A549 (cell line): ENCODE results near the gene TLE1. TPM values are rescaled to one million over a fixed set of nuclear protein-coding genes. Genes with fewer than 3 reads are reported as not detected.

Experiments
- ATAC-seq, 2 experiments: fragments of 200-7000 bp in 1 of 2; fragments of >200 bp in 1 of 2; cut with Nextera tagmentation in 1 of 2; cut with Tn5 transposase in 1 of 2; 3 replicates each; pipeline versions ENCODE4 v1.8.0 to v1.9.1; 2018 to 2020; ENCODE audit warnings: mild to moderate bottlenecking in 1 of 2, moderate library complexity in 1 of 2
- CTCF ChIA-PET: fragments of 300-600 bp; sonication (Branson Sonifier 250); formaldehyde crosslinking; extraction: SDS; loops from one replicate; lab custom pipeline; 2021; ENCODE audit warnings: antibody characterized with exemption, inconsistent platforms; lab: Yijun Ruan, JAX
- POLR2A ChIA-PET: fragments of 350-600 bp; formaldehyde crosslinking; extraction: SDS; loops from one replicate; lab custom pipeline; 2021; ENCODE audit warnings: antibody characterized with exemption, inconsistent platforms; lab: Yijun Ruan, JAX
- DNase-seq, 2 experiments: peaks; one replicate each; pipeline versions ENCODE4 v3.0.0 to v3.0.0-alpha.2; 2011 to 2016; ENCODE audit warnings: low read depth in 1 of 2, low spot score in 1 of 2
- FAIRE-seq: peaks from 2 replicates; lab custom pipeline; 2011; peaks lifted over from hg19 to GRCh38; lab: Jason Lieb, UNC
- H3K27ac ChIP-seq, 2 experiments: fragments of >200 bp; sonication (Bioruptor Twin); formaldehyde crosslinking; 3 replicates each; pipeline ENCODE4 v1.5.1; 2016 to 2017
- H3K4me1 ChIP-seq: fragments of >200 bp; sonication (Bioruptor Twin); formaldehyde crosslinking; 3 replicates; pipeline ENCODE4 v1.6.1; 2016
- H3K4me2 ChIP-seq: fragments of >200 bp; sonication (Bioruptor Twin); formaldehyde crosslinking; 3 replicates; pipeline ENCODE4 v1.6.1; 2016
- H3K4me3 ChIP-seq: fragments of >200 bp; sonication (Bioruptor Twin); formaldehyde crosslinking; 3 replicates; pipeline ENCODE4 v1.5.1; 2016
- H3K9me3 ChIP-seq: fragments of >200 bp; sonication (Bioruptor Twin); formaldehyde crosslinking; 3 replicates; pipeline ENCODE4 v1.6.1; 2016
- CBX8 ChIP-seq: fragments of 200-600 bp; sonication (generic); IDR thresholded peaks from 2 replicates; pipeline ENCODE4 v1.6.1; 2016
- CEBPB ChIP-seq, 2 experiments: fragments of >200 bp in 1 of 2; sonication (Bioruptor Twin) in 1 of 2; formaldehyde crosslinking in 1 of 2; IDR thresholded peaks; 2 replicates each; pipeline ENCODE4 v1.6.1; 2012 to 2016
- CHD2 ChIP-seq: fragments of 150-350 bp; IDR thresholded peaks from 2 replicates; pipeline ENCODE4 v1.6.1; 2014; ENCODE audit warnings: low read length; ENCODE audit not compliant: partially characterized antibody
- CHD4 ChIP-seq: fragments of 200-600 bp; sonication (generic); IDR thresholded peaks from 2 replicates; pipeline ENCODE4 v1.6.1; 2016; ENCODE audit warnings: antibody characterized with exemption, mild to moderate bottlenecking, borderline replicate concordance
- CTCF ChIP-seq: fragments of >200 bp; sonication (Bioruptor Twin); formaldehyde crosslinking; IDR thresholded peaks from 3 replicates; pipeline ENCODE4 v1.5.1; 2016
- ESRRA ChIP-seq: fragments of 150-350 bp; IDR thresholded peaks from 2 replicates; pipeline ENCODE4 v1.6.1; 2014; ENCODE audit warnings: mild to moderate bottlenecking, low read length, borderline replicate concordance
- FOSB ChIP-seq: fragments of 250-450 bp; sonication (Bioruptor Pico); IDR thresholded peaks from 2 replicates; pipeline ENCODE4 v1.5.0; 2020; ENCODE audit warnings: mild to moderate bottlenecking, moderate library complexity
- FOSL2 ChIP-seq, 2 experiments: fragments of 450-650 bp in 1 of 2; fragments of >200 bp in 1 of 2; sonication (Bioruptor Twin) in 1 of 2; formaldehyde crosslinking; IDR thresholded peaks; 2 replicates each; pipeline versions ENCODE4 v1.5.0 to v1.6.1; 2016 to 2020; ENCODE audit warnings: mild to moderate bottlenecking in 1 of 2, moderate library complexity in 1 of 2
- GATA3 ChIP-seq: IDR thresholded peaks from 2 replicates; pipeline ENCODE4 v1.6.1; 2012; ENCODE audit warnings: borderline replicate concordance
- HOXA7 ChIP-seq: fragments of 250-450 bp; sonication (Bioruptor Pico); IDR thresholded peaks from 2 replicates; pipeline ENCODE4 v1.5.0; 2020; ENCODE audit warnings: mild to moderate bottlenecking, moderate library complexity
- HOXB13 ChIP-seq: fragments of 250-450 bp; sonication (Bioruptor Pico); IDR thresholded peaks from 2 replicates; pipeline ENCODE4 v1.5.0; 2020; ENCODE audit warnings: low read depth, mild to moderate bottlenecking, moderate library complexity
- JUNB ChIP-seq: fragments of >200 bp; sonication (Bioruptor Twin); formaldehyde crosslinking; IDR thresholded peaks from 2 replicates; pipeline ENCODE4 v1.6.1; 2016
- KDM5A ChIP-seq: fragments of 200-600 bp; sonication (generic); IDR thresholded peaks from 2 replicates; pipeline ENCODE4 v1.6.1; 2016; ENCODE audit warnings: antibody characterized with exemption, mild to moderate bottlenecking
- MAX ChIP-seq: IDR thresholded peaks from 2 replicates; pipeline ENCODE4 v1.6.1; 2012
- POLR2AphosphoS2 ChIP-seq: conservative IDR thresholded peaks from 2 replicates; pipeline ENCODE4 v1.6.1; 2012; ENCODE audit warnings: low read length, improper control_type of control experiment, inconsistent platforms
- RAD21 ChIP-seq, 2 experiments: fragments of >200 bp in 1 of 2; sonication (Bioruptor Twin) in 1 of 2; formaldehyde crosslinking in 1 of 2; IDR thresholded peaks in 1 of 2; conservative IDR thresholded peaks in 1 of 2; 2 replicates in 1 of 2; 3 replicates in 1 of 2; pipeline ENCODE4 v1.6.1; 2012 to 2018; ENCODE audit warnings: inconsistent platforms in 1 of 2
- RARB ChIP-seq: fragments of 250-450 bp; sonication (Bioruptor Pico); IDR thresholded peaks from 2 replicates; pipeline ENCODE4 v1.8.0; 2021; ENCODE audit warnings: mild to moderate bottlenecking, moderate library complexity
- RFX5 ChIP-seq: fragments of 450-650 bp; IDR thresholded peaks from 2 replicates; pipeline ENCODE4 v1.7.1; 2014; ENCODE audit warnings: antibody characterized with exemption, mild to moderate bottlenecking, moderate library complexity
- TP53 ChIP-seq: fragments of 250-450 bp; sonication (Bioruptor Pico); IDR thresholded peaks from 2 replicates; pipeline ENCODE4 v1.5.0; 2021; ENCODE audit warnings: mild to moderate bottlenecking, moderate library complexity
- ZC3H11A ChIP-seq: fragments of 450-650 bp; IDR thresholded peaks from 2 replicates; pipeline ENCODE4 v1.6.1; 2014; ENCODE audit warnings: antibody characterized with exemption, mild to moderate bottlenecking
- ZFP36 ChIP-seq: fragments of 450-650 bp; IDR thresholded peaks from 2 replicates; pipeline ENCODE4 v1.6.1; 2014; ENCODE audit warnings: borderline replicate concordance; ENCODE audit not compliant: partially characterized antibody
- whole genome bisulfite sequencing: methylation state at CpG from one replicate; pipeline ENCODE4 v1.1.6; 2017; ENCODE audit errors: missing lambda C conversion rate; 5-methylcytosine and 5-hydroxymethylcytosine counted together
- polyA plus RNA-seq, 4 experiments: library from polyadenylated mRNA; depleted of rRNA in 3 of 4; stranded (reverse); fragments of >200 nt; fragmentation: RNase III in 1 of 4; extraction: RNeasy Plus Mini Kit Qiagen cat#74134 plus additional on column Dnase treatment in 1 of 4; gene quantifications; 2 replicates in 3 of 4; 3 replicates in 1 of 4; pipeline ENCODE4 v1.2.3, GENCODE V29; 2011 to 2017
- TF ChIP-seq, protein P1 (sequence below): fragments of 150-350 bp; IDR thresholded peaks from 2 replicates; pipeline ENCODE4 v1.6.1; 2014; ENCODE audit warnings: low read depth, mild to moderate bottlenecking, low read length
- TF ChIP-seq, protein P2 (sequence below): fragments of 250-450 bp; sonication (Bioruptor Pico); IDR thresholded peaks from 2 replicates; pipeline ENCODE4 v1.5.0; 2021; ENCODE audit warnings: mild to moderate bottlenecking, moderate library complexity, borderline replicate concordance

Gene TLE1
- polyA plus RNA-seq, 2 of the 4 experiments (the other 2 are of a cell fraction) = 45.8 to 117 TPM

GRCh38 chr9:81602887-81603680, 86.3 kb downstream of the TLE1 start:
- POLR2A ChIA-PET = no interaction called here
- no peak for ATAC-seq
- FAIRE-seq = no peak
- Histone ChIP-seq H3K9me3 (no peaks in the 10 kb centered on the region), H3K4me1 (peaks cover 62% of the 10 kb centered on the region), H3K27ac (peak overlapping the region; percentile 57 to 71; a peak in 5 of 6 replicates), H3K4me3 (no peak overlapping the region), H3K4me2 (no peak overlapping the region)
- TF ChIP-seq JUNB = no peak
- no peak for TF ChIP-seq POLR2AphosphoS2
- no peak for TF ChIP-seq CBX8
- TF ChIP-seq ZFP36 = no peak
- TF ChIP-seq KDM5A = no peak
- TF ChIP-seq CTCF = no peak
- TF ChIP-seq RARB (CRISPR knock-in tag) = no peak
- no peak for TF ChIP-seq GATA3
- no peak for TF ChIP-seq RAD21 (conservative IDR thresholded peaks at IDR 0.05 in 1 of 2, IDR thresholded peaks at IDR 0.05 in 1 of 2)
- TF ChIP-seq, protein P1, sequence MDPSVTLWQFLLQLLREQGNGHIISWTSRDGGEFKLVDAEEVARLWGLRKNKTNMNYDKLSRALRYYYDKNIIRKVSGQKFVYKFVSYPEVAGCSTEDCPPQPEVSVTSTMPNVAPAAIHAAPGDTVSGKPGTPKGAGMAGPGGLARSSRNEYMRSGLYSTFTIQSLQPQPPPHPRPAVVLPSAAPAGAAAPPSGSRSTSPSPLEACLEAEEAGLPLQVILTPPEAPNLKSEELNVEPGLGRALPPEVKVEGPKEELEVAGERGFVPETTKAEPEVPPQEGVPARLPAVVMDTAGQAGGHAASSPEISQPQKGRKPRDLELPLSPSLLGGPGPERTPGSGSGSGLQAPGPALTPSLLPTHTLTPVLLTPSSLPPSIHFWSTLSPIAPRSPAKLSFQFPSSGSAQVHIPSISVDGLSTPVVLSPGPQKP = no peak
- TF ChIP-seq ZC3H11A = no peak
- TF ChIP-seq TP53 (CRISPR knock-in tag) = no peak
- TF ChIP-seq CHD2 = no peak
- no peak for TF ChIP-seq MAX
- 92% methylated on average over 6 of the region's 6 CpGs for WGBS
- CTCF ChIA-PET = no interaction called here
- no peak for DNase-seq

GRCh38 chr9:81601639-81602623, 87.4 kb downstream of the TLE1 start:
- Histone ChIP-seq H3K27ac (peak overlapping the region; percentile 57 to 71), H3K4me2 (peak overlapping the region; percentile 55), H3K4me1 (peaks cover 52% of the 10 kb centered on the region), H3K4me3 (no peak overlapping the region), H3K9me3 (no peaks in the 10 kb centered on the region)
- CTCF ChIA-PET = interaction anchor here (0.6 to 1.2 kb wide), 5 partner anchors 11 to 1424 kb away, joined by 3 read pairs; no protein-coding TSS in a partner anchor
- FAIRE-seq (no peak), ATAC-seq (peak; percentile 39 to 40; a peak in 4 of 6 replicates), DNase-seq (peak in 1 of 2 experiments; percentile 38)
- WGBS = 57% methylated on average over 15 of the region's 15 CpGs
- POLR2A ChIA-PET = interaction anchor here (0.5 to 0.7 kb wide), 2 partner anchors 14 to 71 kb away, joined by 3 to 10 read pairs; no protein-coding TSS in a partner anchor
- no peak for TF ChIP-seq RFX5
- TF ChIP-seq HOXA7 (CRISPR knock-in tag) = no peak
- no peak for TF ChIP-seq FOSB (CRISPR knock-in tag)
- no peak for TF ChIP-seq CHD2
- TF ChIP-seq FOSL2 (IDR thresholded peaks at IDR 0.05) = no peak
- TF ChIP-seq FOSL2 (CRISPR knock-in tag; IDR thresholded peaks at IDR 0.05) = peak; percentile 57
- no peak for TF ChIP-seq HOXB13 (CRISPR knock-in tag)
- peak; percentile 12; the same call in 1 of the 2 replicates for TF ChIP-seq JUNB
- no peak for TF ChIP-seq ESRRA
- peak; percentile 19 to 62; a peak in 2 of 4 replicates for TF ChIP-seq CEBPB (IDR thresholded peaks at IDR 0.05)
- TF ChIP-seq, protein P2, sequence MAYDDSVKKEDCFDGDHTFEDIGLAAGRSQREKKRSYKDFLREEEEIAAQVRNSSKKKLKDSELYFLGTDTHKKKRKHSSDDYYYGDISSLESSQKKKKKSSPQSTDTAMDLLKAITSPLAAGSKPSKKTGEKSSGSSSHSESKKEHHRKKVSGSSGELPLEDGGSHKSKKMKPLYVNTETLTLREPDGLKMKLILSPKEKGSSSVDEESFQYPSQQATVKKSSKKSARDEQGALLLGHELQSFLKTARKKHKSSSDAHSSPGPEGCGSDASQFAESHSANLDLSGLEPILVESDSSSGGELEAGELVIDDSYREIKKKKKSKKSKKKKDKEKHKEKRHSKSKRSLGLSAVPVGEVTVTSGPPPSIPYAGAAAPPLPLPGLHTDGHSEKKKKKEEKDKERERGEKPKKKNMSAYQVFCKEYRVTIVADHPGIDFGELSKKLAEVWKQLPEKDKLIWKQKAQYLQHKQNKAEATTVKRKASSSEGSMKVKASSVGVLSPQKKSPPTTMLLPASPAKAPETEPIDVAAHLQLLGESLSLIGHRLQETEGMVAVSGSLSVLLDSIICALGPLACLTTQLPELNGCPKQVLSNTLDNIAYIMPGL (CRISPR knock-in tag) = no peak
- TF ChIP-seq CHD4 = no peak
- peak; percentile 12; the same call in 1 of the 2 replicates for TF ChIP-seq MAX
